HG02870 (cell line): ENCODE results near the gene B3GALNT2.

Experiments used
- ATAC-seq: cut with Tn5 transposase; IDR thresholded peaks from one replicate; pipeline ENCODE4 v1.9.1; 2021; ENCODE audit warnings: mild to moderate bottlenecking, moderate library complexity; ENCODE audit not compliant: unreplicated experiment

B3GALNT2 gene

GRCh38 chr1:235455823-235456222 lies 48.4 kb downstream of the B3GALNT2 start:
- ATAC-seq = no peak

GRCh38 chr1:235455097-235455496 lies 49.2 kb downstream of the B3GALNT2 start:
- ATAC-seq = no peak

- no peak for ATAC-seq
Measured at GRCh38 chr1:235454021-235454420, 50.2 kb downstream of the B3GALNT2 start.

- ATAC-seq = no peak
Measured at GRCh38 chr1:235450886-235451483, 53.3 kb downstream of the B3GALNT2 start.

- ATAC-seq = no peak
Measured at GRCh38 chr1:235450433-235450832, 53.8 kb downstream of the B3GALNT2 start.

GRCh38 chr1:235448616-235449015 lies 55.6 kb downstream of the B3GALNT2 start:
- no peak for ATAC-seq

- no peak for ATAC-seq
Measured at GRCh38 chr1:235442788-235443429, 61.3 kb downstream of the B3GALNT2 start.

- no peak for ATAC-seq
Measured at GRCh38 chr1:235441159-235441685, 63.0 kb downstream of the B3GALNT2 start.

GRCh38 chr1:235434001-235434400 lies 70.3 kb downstream of the B3GALNT2 start:
- no peak for ATAC-seq

GRCh38 chr1:235430991-235431390 lies 73.3 kb downstream of the B3GALNT2 start:
- no peak for ATAC-seq

GRCh38 chr1:235429143-235429542 lies 75.1 kb downstream of the B3GALNT2 start:
- ATAC-seq = no peak

- no peak for ATAC-seq
Measured at GRCh38 chr1:235427447-235427846, 76.8 kb downstream of the B3GALNT2 start.

GRCh38 chr1:235426680-235427079 lies 77.6 kb downstream of the B3GALNT2 start:
- no peak for ATAC-seq

GRCh38 chr1:235426143-235426542 lies 78.1 kb downstream of the B3GALNT2 start:
- ATAC-seq = no peak

- ATAC-seq = no peak
Measured at GRCh38 chr1:235425357-235425756, 78.9 kb downstream of the B3GALNT2 start.

GRCh38 chr1:235424092-235424491 lies 80.2 kb downstream of the B3GALNT2 start:
- ATAC-seq = no peak

GRCh38 chr1:235423214-235423652 lies 81.0 kb downstream of the B3GALNT2 start:
- ATAC-seq = no peak

- no peak for ATAC-seq
Measured at GRCh38 chr1:235421751-235422150, 82.5 kb downstream of the B3GALNT2 start.

GRCh38 chr1:235417086-235417697 lies 87.1 kb downstream of the B3GALNT2 start:
- no peak for ATAC-seq

- ATAC-seq = no peak
Measured at GRCh38 chr1:235416662-235417049, 87.6 kb downstream of the B3GALNT2 start.

GRCh38 chr1:235415008-235415904 lies 89.0 kb downstream of the B3GALNT2 start:
- no peak for ATAC-seq
